Erythroblast (primary cell): ENCODE results near the gene SSBP2.

ENCODE experiments used
- GATA1 ChIP-seq: IDR thresholded peaks from 2 replicates; pipeline ENCODE4 v1.6.1; 2011; ENCODE audit warnings: low read depth, mild to moderate bottlenecking, control low read depth, low read length, moderate library complexity
- POLR2A ChIP-seq: IDR thresholded peaks from 2 replicates; pipeline ENCODE4 v1.6.1; 2011; ENCODE audit warnings: mild to moderate bottlenecking, low read length

DNA sequence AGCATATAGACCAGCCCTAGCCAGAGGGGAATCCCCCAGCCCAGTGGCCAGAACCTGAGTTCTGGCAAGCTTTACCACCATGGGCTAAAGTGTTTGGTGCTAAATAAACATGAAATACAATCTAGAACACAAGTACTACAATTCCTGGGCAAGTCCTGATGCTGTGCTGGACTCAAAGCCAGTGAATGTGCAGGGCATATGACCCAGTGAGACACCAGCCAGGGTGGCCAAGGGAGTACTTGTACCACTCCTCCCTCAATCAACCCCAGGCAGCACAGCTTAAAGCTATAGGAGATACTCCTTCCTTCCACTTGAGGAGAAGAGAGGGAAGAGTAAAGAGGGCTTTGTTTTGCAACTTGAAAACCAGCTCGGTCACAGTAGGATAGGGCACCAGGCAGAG lies 63.6 kb downstream of the SSBP2 start:
- no peak for TF ChIP-seq POLR2A
- TF ChIP-seq GATA1 = no peak
